NCI-H1092 treated with DMSO at 0.1 percent for 48 hours (cell line): ENCODE results near the gene CTIF.

Source experiments
- DNase-seq: peaks from one replicate; lab custom pipeline; 2025; lab: John Stamatoyannopoulos, UW

The CTIF gene

GRCh38 chr18:48621815-48622555, 83.2 kb downstream of the CTIF start:
- DNase-seq, result no peak

GRCh38 chr18:48622911-48623431, 84.1 kb downstream of the CTIF start:
- no peak for DNase-seq

DNA sequence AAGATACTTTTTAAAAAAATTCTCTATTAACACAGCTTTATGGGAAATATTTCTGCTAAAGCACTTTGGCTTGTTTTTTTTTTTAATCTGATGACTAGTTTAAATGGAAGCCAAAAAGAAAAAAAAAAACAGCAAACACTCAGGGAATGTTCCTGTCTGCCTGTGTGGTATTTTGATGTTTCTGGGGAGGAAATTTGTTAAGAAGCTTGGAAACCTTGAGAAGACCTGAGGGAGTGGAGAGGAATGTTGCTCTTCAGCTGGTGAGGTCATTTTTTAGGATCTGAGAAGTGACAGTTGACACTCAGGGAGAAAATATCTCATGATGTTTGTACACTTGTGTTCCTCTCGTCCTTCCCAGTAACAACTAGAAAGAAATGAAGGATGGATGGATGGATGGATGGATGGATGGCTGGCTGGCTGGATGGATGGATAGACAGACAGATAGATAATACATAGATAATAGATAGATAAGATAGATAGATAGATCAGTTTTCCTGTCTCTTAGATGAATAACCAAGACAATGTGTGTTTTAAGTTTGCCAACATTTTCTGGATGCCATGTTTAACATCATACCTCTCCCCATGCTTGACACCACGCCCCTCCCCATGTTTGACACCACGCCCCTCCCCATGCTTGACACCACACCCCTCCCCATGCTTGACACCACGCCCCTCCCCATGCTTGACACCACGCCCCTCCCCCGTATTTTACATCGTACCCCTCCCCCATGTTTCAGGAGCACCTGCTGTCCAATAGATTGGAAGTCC, 84.8 kb downstream of the CTIF start:
- no peak for DNase-seq

DNA sequence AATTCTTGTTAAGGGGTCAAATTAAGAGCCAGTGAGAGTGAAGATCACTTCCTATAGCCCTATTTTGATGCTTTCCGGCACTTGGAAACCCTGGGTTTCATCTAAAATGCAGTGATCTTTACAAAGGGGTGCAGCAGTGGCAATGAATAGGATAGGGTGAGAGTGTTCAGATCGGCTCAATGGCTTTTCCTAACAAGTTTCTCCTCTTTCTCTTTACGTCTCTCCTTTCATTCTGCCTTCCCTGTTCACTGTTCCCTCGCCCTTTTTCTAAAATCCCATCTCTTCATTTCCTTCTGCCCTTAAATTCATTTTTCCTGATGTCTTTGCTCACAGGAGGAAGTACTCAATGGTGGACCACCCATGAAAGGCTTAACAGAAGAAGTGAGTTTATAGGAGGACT, 86.0 kb downstream of the CTIF start:
- DNase-seq, result no peak

GRCh38 chr18:48627216-48627615, 88.4 kb downstream of the CTIF start:
- DNase-seq, result no peak

DNA sequence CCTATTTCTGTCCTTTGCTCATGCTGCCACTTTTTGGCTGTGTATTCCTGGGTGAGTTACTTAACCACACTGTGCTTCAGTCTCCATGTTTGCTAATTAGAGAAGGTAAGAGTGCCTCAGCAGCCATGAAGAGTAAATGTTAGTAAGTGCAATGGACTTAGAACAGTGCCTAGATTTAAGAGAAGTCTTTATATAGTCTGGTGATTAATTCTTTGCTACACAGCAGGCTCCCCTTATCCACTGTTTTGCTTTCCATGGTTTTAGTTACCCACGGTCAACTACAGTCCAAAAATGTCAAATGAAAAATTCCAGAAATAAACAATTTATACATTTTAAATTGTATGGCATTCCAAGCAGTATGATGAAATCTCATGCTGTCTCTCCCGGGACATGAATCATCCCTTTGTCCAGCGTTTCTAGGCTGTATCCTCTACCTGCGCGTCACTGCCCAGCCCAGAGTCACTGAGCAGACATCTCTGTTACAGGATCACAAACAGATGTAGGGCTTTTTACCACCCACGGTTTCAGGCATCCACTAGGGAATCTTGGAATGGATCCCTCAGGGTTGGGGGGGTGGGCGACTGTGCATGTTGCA, 91.0 kb downstream of the CTIF start:
- no peak for DNase-seq

GRCh38 chr18:48631851-48632250, 93.0 kb downstream of the CTIF start:
- DNase-seq, result no peak

- DNase-seq, result no peak
Measured at GRCh38 chr18:48632676-48633257, 93.9 kb downstream of the CTIF start.

GRCh38 chr18:48634491-48634890, 95.7 kb downstream of the CTIF start:
- DNase-seq, result no peak

GRCh38 chr18:48634975-48635374, 96.1 kb downstream of the CTIF start:
- no peak for DNase-seq

GRCh38 chr18:48635806-48636205, 97.0 kb downstream of the CTIF start:
- DNase-seq, result no peak

- no peak for DNase-seq
Measured at GRCh38 chr18:48636436-48636835, 97.6 kb downstream of the CTIF start.

DNA sequence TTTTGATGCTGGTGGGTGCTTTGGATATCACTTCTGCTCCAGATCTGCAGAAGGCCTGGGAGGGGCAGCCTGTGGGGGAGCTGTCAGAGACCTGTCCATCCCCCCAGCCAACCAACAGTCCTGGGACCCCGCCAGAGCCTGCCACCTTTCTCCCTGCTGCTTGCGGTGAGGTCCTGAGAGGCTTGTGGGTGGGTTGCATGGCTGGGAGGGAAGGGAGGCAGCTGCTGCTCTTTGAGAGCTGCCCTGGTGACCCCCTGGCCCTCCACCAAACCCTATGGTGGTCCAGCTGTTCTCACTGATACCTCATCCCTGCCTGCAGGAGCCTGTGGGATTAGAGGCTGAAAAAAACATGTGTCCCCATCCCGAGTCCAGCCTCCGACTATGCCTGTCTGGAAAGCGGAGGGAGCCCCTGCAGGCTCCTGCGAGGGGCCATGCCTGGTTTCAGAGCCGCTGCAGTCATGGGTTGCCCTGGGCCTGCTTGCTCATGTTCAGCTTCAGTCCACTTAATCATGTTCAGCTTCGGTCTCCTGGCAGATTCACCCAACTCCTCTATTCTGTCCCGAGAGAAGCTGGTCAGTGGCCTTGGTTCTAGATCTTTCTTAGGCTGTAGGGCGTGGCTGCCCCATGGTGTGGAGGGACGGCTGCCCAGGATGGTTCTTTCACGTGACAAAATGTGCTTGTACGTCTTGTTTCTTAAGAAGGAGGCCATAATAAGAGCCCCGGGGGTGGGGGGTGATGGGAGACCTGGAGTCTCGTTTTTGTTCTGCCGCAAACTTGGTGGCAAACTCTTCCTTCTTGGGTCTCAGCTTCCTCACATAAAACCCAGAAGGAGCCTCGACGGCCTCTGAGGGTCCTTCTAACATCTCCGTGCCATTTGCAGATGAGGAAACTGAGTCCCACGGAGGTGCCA, 98.5 kb downstream of the CTIF start:
- DNase-seq, result no peak

DNA sequence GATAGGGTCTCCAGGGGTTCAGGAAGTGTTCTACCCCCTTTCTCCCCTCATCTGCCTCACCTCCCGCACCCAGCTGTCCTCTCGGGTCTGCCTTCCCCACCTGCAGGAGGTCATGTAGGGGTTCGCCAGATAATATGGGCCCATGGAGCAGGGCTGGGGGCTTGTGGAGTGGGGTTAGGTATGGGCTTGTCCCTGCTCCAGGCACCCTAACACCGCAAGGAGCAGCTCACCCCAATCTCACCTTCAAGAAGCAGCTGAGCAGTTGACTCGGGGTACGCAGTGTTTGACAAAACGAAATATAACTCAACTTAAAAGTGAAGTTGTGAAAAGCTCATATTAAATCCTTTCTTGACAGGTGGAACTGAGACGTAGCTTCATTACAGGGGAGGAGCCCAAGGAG, 99.6 kb downstream of the CTIF start:
- DNase-seq, result no peak

DNA sequence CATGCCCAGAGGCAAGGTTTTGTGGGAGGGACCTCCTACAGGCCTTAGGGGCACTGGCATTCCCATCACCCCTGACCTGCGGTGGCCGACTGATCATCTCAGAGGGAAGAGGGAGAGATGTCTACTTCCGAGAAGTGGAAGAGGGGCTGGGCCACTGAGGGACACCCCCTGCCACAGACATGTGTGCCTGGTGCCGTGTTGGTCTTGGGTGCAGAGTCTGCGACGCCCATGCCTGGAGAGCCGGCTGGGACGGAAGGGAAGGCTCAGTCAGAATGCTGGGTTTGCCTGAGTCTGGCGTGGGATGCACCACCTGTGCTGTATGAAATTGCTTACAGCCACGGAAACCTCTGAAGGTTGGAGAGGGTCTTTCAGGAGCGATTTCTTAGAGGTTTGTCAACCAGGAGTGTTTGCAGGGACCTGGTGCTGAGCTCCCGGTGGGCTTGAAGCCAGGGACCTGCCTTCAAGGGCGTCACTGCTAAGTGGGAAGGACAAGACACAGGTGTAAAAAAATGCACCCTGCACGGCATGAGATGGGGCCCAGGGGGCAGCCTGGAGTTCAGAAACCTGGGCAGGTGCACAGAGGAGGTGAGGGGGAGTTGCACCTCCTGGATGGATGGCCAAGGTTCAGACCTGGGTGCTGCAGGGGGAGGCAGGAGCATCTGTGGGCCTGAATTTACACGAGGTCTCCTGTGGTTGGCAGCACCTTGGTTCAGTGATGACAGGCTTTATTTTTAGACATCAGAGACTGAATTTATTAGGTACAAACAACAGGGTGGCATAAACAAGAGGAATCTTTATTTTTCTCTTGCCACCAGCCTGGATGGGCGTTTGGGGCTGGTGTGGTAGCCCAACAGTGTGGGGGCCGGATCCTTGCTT, 100.3 kb downstream of the CTIF start:
- DNase-seq, result no peak

DNA sequence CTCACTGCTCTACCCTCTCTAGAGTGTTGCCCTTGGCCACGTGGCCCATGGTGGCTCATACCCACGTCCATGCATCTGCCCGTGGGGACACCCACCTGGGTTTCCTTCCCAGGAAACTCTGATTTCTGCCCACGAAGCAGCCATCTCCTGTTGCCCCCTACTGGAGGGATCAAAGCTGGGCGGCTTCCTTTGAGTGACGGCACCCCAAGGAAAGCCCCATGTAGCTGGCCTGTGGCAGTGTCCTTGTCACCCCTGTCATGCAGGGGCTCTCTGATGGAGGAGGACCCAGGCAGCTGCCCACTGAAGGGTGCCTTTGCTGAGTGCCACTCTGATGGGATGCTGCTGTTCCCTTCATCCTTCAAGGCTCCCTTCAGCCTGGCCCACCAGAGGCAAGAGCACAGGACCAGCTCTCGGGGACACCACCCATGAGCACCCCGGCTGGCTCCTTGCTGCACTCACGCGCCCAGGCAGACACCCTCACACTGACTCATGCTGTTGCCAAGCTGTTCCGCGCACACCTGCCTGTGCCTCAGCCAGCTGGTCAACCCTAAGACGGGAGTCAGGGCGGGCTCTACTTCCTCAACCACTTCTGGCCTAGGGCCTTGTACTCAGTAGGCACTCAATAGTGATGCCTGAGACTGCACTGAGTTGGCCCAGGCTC, 101.1 kb downstream of the CTIF start:
- no peak for DNase-seq

GRCh38 chr18:48640566-48641270, 101.9 kb downstream of the CTIF start:
- DNase-seq, result no peak

GRCh38 chr18:48641981-48642380, 103.2 kb downstream of the CTIF start:
- no peak for DNase-seq

DNA sequence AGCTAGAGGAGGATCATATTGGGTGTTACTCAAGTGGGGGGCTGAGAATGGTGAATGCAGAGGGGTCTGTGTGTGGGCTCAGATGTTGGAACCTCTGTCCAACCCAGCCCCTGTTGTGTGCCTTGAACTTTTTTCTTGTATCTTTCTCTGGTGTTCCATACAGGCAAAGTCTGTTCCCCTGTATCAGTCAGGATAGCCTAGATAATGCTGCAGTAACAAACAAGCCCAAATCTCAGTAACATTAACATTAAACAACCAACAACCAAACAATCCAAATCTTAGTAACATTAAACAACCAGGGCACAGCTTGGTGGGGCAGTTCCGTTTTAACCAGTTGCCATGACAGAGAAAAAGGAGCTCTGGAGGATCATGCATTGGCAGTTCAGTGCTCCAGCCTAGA, 103.7 kb downstream of the CTIF start:
- no peak for DNase-seq
